Bronchial epithelial cell (primary cell): ENCODE data around the gene SLC16A3. TPM values are rescaled to one million over a fixed set of nuclear protein-coding genes. Genes with fewer than 3 reads are reported as not detected.
A peak's percentile ranks its signal among the peaks of the same experiment; 100 is the strongest.

Source experiments
- DNase-seq: peaks from one replicate; pipeline ENCODE4 v3.0.0-alpha.2; 2010; ENCODE audit warnings: low read depth
- FAIRE-seq: peaks from 2 replicates; lab custom pipeline; 2011; peaks lifted over from hg19 to GRCh38; lab: Jason Lieb, UNC
- H3K27me3 ChIP-seq: 2 replicates; pipeline ENCODE4 v1.5.1; 2011; ENCODE audit warnings: low read length; ENCODE audit not compliant: control insufficient read depth, insufficient read depth
- H3K36me3 ChIP-seq: 2 replicates; pipeline ENCODE4 v1.5.1; 2011; ENCODE audit warnings: low read length; ENCODE audit not compliant: control insufficient read depth, insufficient read depth
- H3K4me3 ChIP-seq: 2 replicates; pipeline ENCODE4 v1.5.1; 2011; ENCODE audit warnings: mild to moderate bottlenecking, low read depth, low read length, control low read depth
- total RNA-seq: library from RNA; depleted of rRNA; stranded (reverse); fragments of >200 nt; gene quantifications from 2 replicates; pipeline ENCODE4 v1.2.1, GENCODE V29; 2014
- TF ChIP-seq, protein P1 (sequence below): IDR thresholded peaks from 2 replicates; pipeline ENCODE4 v1.5.1; 2011; ENCODE audit warnings: mild to moderate bottlenecking, moderate library complexity, low read length, control low read depth, inconsistent platforms; ENCODE audit not compliant: insufficient read depth, severe bottlenecking

Gene SLC16A3
- total RNA-seq, 1 donor from 2014 or later = 162 TPM

- Histone ChIP-seq H3K36me3 (peaks cover 42% of the 10 kb centered on the region), H3K27me3 (no peaks in the 10 kb centered on the region), H3K4me3 (no peak overlapping the region)
- DNase-seq = peak; percentile 83
- no peak for FAIRE-seq
- TF ChIP-seq, protein P1, sequence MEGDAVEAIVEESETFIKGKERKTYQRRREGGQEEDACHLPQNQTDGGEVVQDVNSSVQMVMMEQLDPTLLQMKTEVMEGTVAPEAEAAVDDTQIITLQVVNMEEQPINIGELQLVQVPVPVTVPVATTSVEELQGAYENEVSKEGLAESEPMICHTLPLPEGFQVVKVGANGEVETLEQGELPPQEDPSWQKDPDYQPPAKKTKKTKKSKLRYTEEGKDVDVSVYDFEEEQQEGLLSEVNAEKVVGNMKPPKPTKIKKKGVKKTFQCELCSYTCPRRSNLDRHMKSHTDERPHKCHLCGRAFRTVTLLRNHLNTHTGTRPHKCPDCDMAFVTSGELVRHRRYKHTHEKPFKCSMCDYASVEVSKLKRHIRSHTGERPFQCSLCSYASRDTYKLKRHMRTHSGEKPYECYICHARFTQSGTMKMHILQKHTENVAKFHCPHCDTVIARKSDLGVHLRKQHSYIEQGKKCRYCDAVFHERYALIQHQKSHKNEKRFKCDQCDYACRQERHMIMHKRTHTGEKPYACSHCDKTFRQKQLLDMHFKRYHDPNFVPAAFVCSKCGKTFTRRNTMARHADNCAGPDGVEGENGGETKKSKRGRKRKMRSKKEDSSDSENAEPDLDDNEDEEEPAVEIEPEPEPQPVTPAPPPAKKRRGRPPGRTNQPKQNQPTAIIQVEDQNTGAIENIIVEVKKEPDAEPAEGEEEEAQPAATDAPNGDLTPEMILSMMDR = no peak
Measured at GRCh38 chr17:82267575-82268379, 38.9 kb downstream of the SLC16A3 start.

DNA sequence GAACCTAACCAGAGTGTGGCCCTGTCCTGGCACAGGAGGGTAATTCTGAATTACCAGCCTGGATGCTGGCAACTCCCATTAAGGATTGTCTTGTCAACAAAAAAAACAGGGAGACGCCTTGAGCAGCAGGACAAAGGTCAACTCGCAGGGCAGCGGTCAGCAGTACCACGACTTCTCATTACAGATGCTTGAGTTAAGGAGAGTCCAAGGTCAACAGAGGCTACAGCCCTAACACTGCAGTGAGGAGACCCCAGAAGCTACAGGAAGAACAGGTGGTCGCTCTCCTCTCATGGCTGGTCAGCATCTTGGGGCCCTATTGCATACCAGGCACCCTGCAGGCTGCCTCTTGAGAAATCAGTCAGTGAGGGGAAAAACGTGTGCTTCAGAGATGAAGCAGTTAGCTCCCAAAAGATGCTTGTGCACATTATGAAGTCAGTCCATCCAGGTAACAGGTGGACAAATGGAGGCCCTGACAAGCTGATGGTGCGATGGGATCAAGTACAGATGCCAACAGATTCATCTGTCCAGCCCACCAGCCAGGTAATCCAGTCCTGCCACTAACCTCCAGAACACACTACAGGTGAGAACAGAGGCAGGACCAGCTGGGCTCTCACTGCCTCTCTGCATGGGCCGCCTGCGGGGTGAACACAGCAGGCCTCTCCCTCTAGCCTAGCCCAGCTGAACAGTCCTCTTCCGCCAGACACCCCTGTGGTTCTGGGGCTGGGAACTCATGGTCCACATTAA lies 40.5 kb downstream of the SLC16A3 start:
- TF ChIP-seq, protein P1 = no peak
- FAIRE-seq = no peak
- H3K27me3 ChIP-seq = no peaks in the 10 kb centered on the region
- no peak overlapping the region for H3K4me3 ChIP-seq
- H3K36me3 ChIP-seq = peaks cover 29% of the 10 kb centered on the region
- no peak for DNase-seq

- FAIRE-seq = no peak
Measured at GRCh38 chr17:82269882-82270500, 41.1 kb downstream of the SLC16A3 start.

DNA sequence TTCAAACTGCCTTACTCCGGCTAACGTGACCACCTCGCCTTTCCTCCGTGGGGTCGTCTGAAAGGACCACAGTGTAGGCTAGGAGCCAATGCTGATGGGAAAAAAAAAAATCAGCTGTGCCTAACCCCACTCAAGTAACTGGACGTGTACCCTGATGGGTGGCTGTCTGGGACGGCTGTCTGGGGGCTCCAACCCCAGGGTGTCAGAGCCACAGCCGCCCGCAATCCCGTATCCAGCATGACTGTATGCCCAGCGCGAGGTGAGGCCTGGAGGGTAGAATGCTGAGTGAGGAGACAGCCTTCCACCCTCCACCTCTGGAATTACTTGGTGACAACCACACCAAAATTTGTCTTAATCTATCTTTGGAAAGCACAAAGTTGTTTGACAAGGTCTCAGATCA lies 41.8 kb downstream of the SLC16A3 start:
- DNase-seq = no peak
- H3K27me3 ChIP-seq = no peaks in the 10 kb centered on the region
- no peak for FAIRE-seq
- TF ChIP-seq, protein P1 = no peak
- no peak overlapping the region for H3K4me3 ChIP-seq
- peaks cover 22% of the 10 kb centered on the region for H3K36me3 ChIP-seq

More at GRCh38 chr17:82269882-82270500, 41.1 kb downstream of the SLC16A3 start:
- TF ChIP-seq, protein P1 = no peak
- Histone ChIP-seq H3K27me3 (no peaks in the 10 kb centered on the region), H3K36me3 (peaks cover 26% of the 10 kb centered on the region), H3K4me3 (no peak overlapping the region)
- no peak for DNase-seq

GRCh38 chr17:82271401-82271800 lies 42.6 kb downstream of the SLC16A3 start:
- FAIRE-seq (no peak), DNase-seq (no peak)
- H3K36me3 ChIP-seq = peaks cover 15% of the 10 kb centered on the region
- H3K4me3 ChIP-seq = no peak overlapping the region
- TF ChIP-seq, protein P1 = no peak
- H3K27me3 ChIP-seq = no peaks in the 10 kb centered on the region
